ENCODE data around the gene CCDC50. TPM values are rescaled to one million over a fixed set of nuclear protein-coding genes. Genes with fewer than 3 reads are reported as not detected.

Gene CCDC50
- total RNA-seq, 1 experiment from 2014 or later: 21.0 TPM

DNA sequence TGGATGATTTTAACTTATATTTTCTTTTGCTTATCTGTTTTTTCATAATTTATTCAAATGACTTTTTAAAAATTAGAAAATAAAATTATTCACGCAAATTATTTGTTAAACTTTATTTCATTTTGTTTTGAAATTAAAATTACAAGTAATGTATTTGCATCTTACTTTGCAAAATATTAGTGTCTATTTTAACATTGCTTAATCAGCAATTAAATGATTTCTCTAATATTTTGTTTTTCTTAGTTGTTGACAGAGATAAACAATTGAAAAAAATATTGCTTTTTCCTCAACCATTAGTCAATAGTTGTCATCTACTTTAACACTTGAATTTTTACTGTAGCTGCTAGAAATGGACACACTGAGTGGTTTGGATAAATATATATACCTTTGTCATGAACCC lies 99.0 kb downstream of the CCDC50 start:
- Histone ChIP-seq H3K79me1 (ENCODE audit: insufficient read depth, low read depth, low read length, poor library complexity, severe bottlenecking) (no peaks in the 10 kb centered on the region), H2BK5ac (ENCODE audit: insufficient read length, low read length) (no peak overlapping the region), H4K5ac (ENCODE audit: insufficient read length, low read depth, low read length) (no peak overlapping the region), H2BK15ac (ENCODE audit: low read depth, low read length) (no peak overlapping the region), H3K14ac (ENCODE audit: insufficient read depth, low read length) (no peak overlapping the region), H3K4ac (ENCODE audit: low read depth, low read length) (no peak overlapping the region), H3K56ac (ENCODE audit: insufficient read length, low read depth, low read length) (no peak overlapping the region), H4K91ac (ENCODE audit: insufficient read length, low read depth, low read length) (no peak overlapping the region), H3K9me3 (ENCODE audit: control insufficient read depth, low read depth, low read length) (no peaks in the 10 kb centered on the region), H2BK12ac (ENCODE audit: insufficient read length, low read depth, low read length) (no peak overlapping the region), H3K23me2 (ENCODE audit: insufficient read length, low read depth, low read length, poor library complexity, severe bottlenecking) (no peaks in the 10 kb centered on the region), H3K79me2 (ENCODE audit: insufficient read depth, low read length) (no peaks in the 10 kb centered on the region), H3K23ac (ENCODE audit: insufficient read length, low read depth, low read length) (no peak overlapping the region), H3T11ph (ENCODE audit: low read length) (no peak overlapping the region), H3K9ac (ENCODE audit: extremely low read depth, insufficient read length, low read length) (no peak overlapping the region), H4K8ac (replicated peaks; ENCODE audit: insufficient read length, low read depth, low read length) (no peak overlapping the region), H3K18ac (ENCODE audit: insufficient read length, low read depth, low read length) (no peak overlapping the region), H3K4me2 (ENCODE audit: insufficient read depth, insufficient read length, low read length) (no peak overlapping the region), H2AK5ac (ENCODE audit: insufficient read length, low read length) (no peak overlapping the region), H4K20me1 (ENCODE audit: control insufficient read depth, insufficient read depth, insufficient read length) (no peaks in the 10 kb centered on the region), H3K27me3 (ENCODE audit: insufficient read depth, low read length) (no peaks in the 10 kb centered on the region), H2BK120ac (ENCODE audit: low read depth, low read length, poor library complexity, severe bottlenecking) (no peak overlapping the region), H3K4me1 (ENCODE audit: insufficient read depth, low read length) (no peaks in the 10 kb centered on the region), H2AFZ (ENCODE audit: low read length) (no peak overlapping the region), H3K27ac (ENCODE audit: insufficient read length, low read depth, low read length) (no peak overlapping the region), H2BK20ac (ENCODE audit: low read depth, low read length, poor library complexity, severe bottlenecking) (no peak overlapping the region)
- H3K27me3 Mint-ChIP-seq (ENCODE audit: low read depth): no peaks in the 10 kb centered on the region
- H3K4me1 Mint-ChIP-seq: no peaks in the 10 kb centered on the region
- no peak for TF ChIP-seq CTCF (conservative IDR thresholded peaks at IDR 0.05)
- WGBS (ENCODE audit: extremely low coverage, insufficient read length, low lambda C conversion rate): no CpG with 5 or more reads among the region's 1 CpG
- no peak for DNase-seq
- H3K9me3 Mint-ChIP-seq: no peaks in the 10 kb centered on the region
- H3K4me3 Mint-ChIP-seq: no peak overlapping the region
- H3K36me3 Mint-ChIP-seq (ENCODE audit: insufficient read depth in 1 of 3, low read depth in 3 of 3): no peaks in the 10 kb centered on the region
- H3K27ac Mint-ChIP-seq: no peak overlapping the region

Measured in H9 (cell line).